Stimulated activated CD8-positive, alpha-beta memory T cell treated with anti-CD3 and anti-CD28 coated beads, Interleukin-4, amount 100 ng/mL, for 24 hours (primary cell): ENCODE data around the gene DCAF5.

Experiments used
- DNase-seq: peaks from one replicate; pipeline ENCODE4 v3.0.0-alpha.2; 2020; ENCODE audit warnings: low read depth

DCAF5 gene

GRCh38 chr14:69003626-69004025 is 149.3 kb downstream of the DCAF5 start:
- DNase-seq = no peak

GRCh38 chr14:69002069-69002468 is 150.8 kb downstream of the DCAF5 start:
- no peak for DNase-seq

- no peak for DNase-seq
Observed at GRCh38 chr14:69001375-69001774, 151.5 kb downstream of the DCAF5 start.
